Activated T-helper 1 cell treated with anti-CD3 and anti-CD28 coated beads, Interleukin-12 subunit alpha, Interleukin-12 subunit beta, Interleukin-2, Interleukin-4 antibody, amounts not matched to agents 30 ng/mL and 10 ng/mL and 1 ng/mL, durations not matched to agents 14 hours and 24 hours and 36 hours (primary cell): Measurements from ENCODE around the gene RPL12. TPM values are rescaled to one million over a fixed set of nuclear protein-coding genes. Genes with fewer than 3 reads are reported as not detected.
A peak's percentile ranks its signal among the peaks of the same experiment; 100 is the strongest.

ENCODE experiments used
- DNase-seq: peaks from one replicate; pipeline ENCODE4 v3.0.0; 2021; ENCODE audit warnings: low spot score
- H3K27ac Mint-ChIP-seq: one replicate; pipeline ENCODE4 v1.8.0; 2021; ENCODE audit warnings: mild to moderate bottlenecking, mixed read lengths
- H3K27me3 Mint-ChIP-seq: one replicate; pipeline ENCODE4 v1.8.0; 2022; ENCODE audit warnings: mild to moderate bottlenecking, moderate library complexity, mixed read lengths; ENCODE audit not compliant: insufficient read depth
- H3K36me3 Mint-ChIP-seq: one replicate; pipeline ENCODE4 v1.8.0; 2021; ENCODE audit warnings: low read depth, mixed read lengths
- H3K4me1 Mint-ChIP-seq: one replicate; pipeline ENCODE4 v1.8.0; 2021; ENCODE audit warnings: low read depth, mixed read lengths
- H3K4me3 Mint-ChIP-seq: one replicate; pipeline ENCODE4 v1.8.0; 2021; ENCODE audit warnings: mild to moderate bottlenecking, moderate library complexity, mixed read lengths
- H3K9me3 Mint-ChIP-seq: one replicate; pipeline ENCODE4 v1.8.0; 2021; ENCODE audit warnings: mixed read lengths
- intact Hi-C: fragments of 100-400 bp; cut with micrococcal nuclease; formaldehyde crosslinking; loops from one replicate; pipeline ENCODE4 v1.15.1; 2024
- total RNA-seq: library from RNA; stranded (reverse); gene quantifications from 2 replicates; pipeline ENCODE4 v1.2.3, GENCODE V29; 2022

RPL12 gene
- total RNA-seq, 1 donor from 2014 or later: 1,162 TPM

- Mint-ChIP-seq H3K27ac (no peak overlapping the region), H3K4me3 (no peak overlapping the region), H3K9me3 (no peaks in the 10 kb centered on the region), H3K36me3 (no peaks in the 10 kb centered on the region), H3K4me1 (no peaks in the 10 kb centered on the region), H3K27me3 (peaks cover 6% of the 10 kb centered on the region)
- intact Hi-C loops: no loop called here
- DNase-seq: no peak
These were observed 46.6 kb downstream of the RPL12 start for GRCh38 chr9:127404631-127405030.

GRCh38 chr9:127403507-127404192 is 47.6 kb downstream of the RPL12 start:
- Mint-ChIP-seq H3K4me1 (peaks cover under 1% of the 10 kb centered on the region), H3K36me3 (no peaks in the 10 kb centered on the region), H3K27me3 (peaks cover 14% of the 10 kb centered on the region), H3K9me3 (no peaks in the 10 kb centered on the region), H3K27ac (no peak overlapping the region), H3K4me3 (no peak overlapping the region)
- DNase-seq: no peak
- intact Hi-C loops: no loop called here

- Mint-ChIP-seq H3K27me3 (peaks cover 19% of the 10 kb centered on the region), H3K4me1 (peaks cover 7% of the 10 kb centered on the region)
These were observed 48.7 kb downstream of the RPL12 start for GRCh38 chr9:127402401-127403090.

GRCh38 chr9:127399736-127400269 is 51.4 kb downstream of the RPL12 start:
- H3K27me3 Mint-ChIP-seq: peaks cover 31% of the 10 kb centered on the region
- intact Hi-C loops: loop anchor here (5.0 to 10.0 kb wide), 2 partner anchors 175 to 488 kb away; partner anchors contain the start of gene RALGPS1
- DNase-seq: no peak
- H3K4me3 Mint-ChIP-seq: no peak overlapping the region
- no peaks in the 10 kb centered on the region for H3K9me3 Mint-ChIP-seq
- peaks cover 18% of the 10 kb centered on the region for H3K4me1 Mint-ChIP-seq
- H3K36me3 Mint-ChIP-seq: no peaks in the 10 kb centered on the region
- no peak overlapping the region for H3K27ac Mint-ChIP-seq

More at GRCh38 chr9:127402401-127403090, 48.7 kb downstream of the RPL12 start:
- intact Hi-C loops: no loop called here
- Mint-ChIP-seq H3K4me3 (no peak overlapping the region), H3K9me3 (no peaks in the 10 kb centered on the region), H3K36me3 (no peaks in the 10 kb centered on the region), H3K27ac (no peak overlapping the region)
- no peak for DNase-seq

GRCh38 chr9:127398715-127399400 is 52.3 kb downstream of the RPL12 start:
- Mint-ChIP-seq H3K27me3 (peaks cover 40% of the 10 kb centered on the region), H3K4me3 (peak overlapping the region; percentile 79), H3K9me3 (no peaks in the 10 kb centered on the region), H3K36me3 (no peaks in the 10 kb centered on the region), H3K27ac (no peak overlapping the region), H3K4me1 (peaks cover 18% of the 10 kb centered on the region)
- intact Hi-C loops: loop anchor here (5.0 to 10.0 kb wide), 2 partner anchors 176 to 487 kb away; partner anchors contain the start of gene RALGPS1
- DNase-seq: no peak

- intact Hi-C loops: loop anchor here (5.0 to 10.0 kb wide), 2 partner anchors 177 to 486 kb away; partner anchors contain the start of gene RALGPS1
- Mint-ChIP-seq H3K36me3 (no peaks in the 10 kb centered on the region), H3K4me1 (peaks cover 18% of the 10 kb centered on the region), H3K27ac (no peak overlapping the region), H3K9me3 (no peaks in the 10 kb centered on the region), H3K27me3 (peaks cover 43% of the 10 kb centered on the region), H3K4me3 (peak overlapping the region; percentile 79)
- DNase-seq: no peak
These were observed 52.9 kb downstream of the RPL12 start for GRCh38 chr9:127398275-127398647.

Other genes with a start within 250 kb of the RPL12 start
- gene GARNL3, start 186.6 kb downstream of the RPL12 start, total RNA-seq: 1.5 and 2.0 TPM in 2 replicates
- 10.4 and 11.6 TPM in 2 replicates for gene SLC2A8, start 54.2 kb downstream of the RPL12 start, total RNA-seq
- 21.7 and 23.1 TPM in 2 replicates for gene ZNF79, start 27.0 kb downstream of the RPL12 start, total RNA-seq
- 23.8 and 25.8 TPM in 2 replicates for gene LRSAM1, start 104 bp upstream of the RPL12 start, total RNA-seq
- 26.1 and 32.9 TPM in 2 replicates for gene STXBP1, start 160.9 kb upstream of the RPL12 start, total RNA-seq